Testis (tissue), 2 donors: ENCODE results near the gene ZACN.

Experiments
- CTCF ChIP-seq, 3 experiments: fragments of 450-650 bp in 2 of 3; fragments of 200-600 bp in 1 of 3; sonication (generic) in 1 of 3; IDR thresholded peaks; one replicate each; pipeline ENCODE4 v1.5.1; 2016 to 2019; ENCODE audit warnings: antibody characterized with exemption in 3 of 3, mild to moderate bottlenecking in 2 of 3, moderate library complexity in 1 of 3
- POLR2A ChIP-seq: fragments of 450-650 bp; IDR thresholded peaks from one replicate; pipeline ENCODE4 v1.6.1; 2017; ENCODE audit warnings: antibody characterized with exemption, mild to moderate bottlenecking, moderate library complexity

- TF ChIP-seq CTCF (IDR thresholded peaks at IDR 0.05) (no peak), POLR2A (no peak)
These were observed 6.2 kb downstream of the ZACN start for GRCh38 chr17:76085066-76085730.
